Measurements from ENCODE around the gene ZNF3.
A peak's percentile ranks its signal among the peaks of the same experiment; 100 is the strongest.

The ZNF3 gene

DNA sequence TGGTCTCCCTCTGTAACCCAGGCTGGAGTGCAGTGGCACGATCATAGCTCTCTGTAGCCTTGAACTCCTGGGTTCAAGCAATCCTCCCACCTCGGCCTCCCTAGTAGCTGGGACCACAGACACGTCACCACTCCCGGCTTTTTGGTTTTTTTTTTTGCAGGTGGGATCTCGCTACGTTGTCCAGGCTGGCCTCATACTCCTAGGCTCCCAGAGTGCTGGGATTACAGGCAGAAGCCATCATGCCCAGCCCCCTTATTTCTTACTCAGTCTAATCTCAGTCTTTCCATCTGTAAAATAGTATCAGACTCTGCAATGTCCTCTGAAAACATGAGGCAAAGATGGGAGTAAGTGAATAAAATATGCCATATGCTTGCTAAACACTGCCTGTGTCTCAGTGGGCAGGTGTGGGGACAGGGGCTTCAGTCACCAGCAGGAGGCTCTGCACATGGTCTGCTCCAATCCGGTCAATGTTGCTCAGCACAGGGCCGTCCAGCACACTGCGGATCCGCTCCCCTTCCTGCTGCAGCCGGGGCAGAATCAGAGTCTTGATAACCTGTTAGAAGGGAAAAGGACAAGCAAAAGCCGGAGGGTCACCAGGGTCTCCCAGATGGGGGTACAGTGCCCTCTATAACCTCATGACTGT is 28.1 kb upstream of the ZNF3 start:
- DNase-seq, result no peak

- DNase-seq, result no peak
These were observed 26.4 kb upstream of the ZNF3 start for GRCh38 chr7:100107890-100108289.

DNA sequence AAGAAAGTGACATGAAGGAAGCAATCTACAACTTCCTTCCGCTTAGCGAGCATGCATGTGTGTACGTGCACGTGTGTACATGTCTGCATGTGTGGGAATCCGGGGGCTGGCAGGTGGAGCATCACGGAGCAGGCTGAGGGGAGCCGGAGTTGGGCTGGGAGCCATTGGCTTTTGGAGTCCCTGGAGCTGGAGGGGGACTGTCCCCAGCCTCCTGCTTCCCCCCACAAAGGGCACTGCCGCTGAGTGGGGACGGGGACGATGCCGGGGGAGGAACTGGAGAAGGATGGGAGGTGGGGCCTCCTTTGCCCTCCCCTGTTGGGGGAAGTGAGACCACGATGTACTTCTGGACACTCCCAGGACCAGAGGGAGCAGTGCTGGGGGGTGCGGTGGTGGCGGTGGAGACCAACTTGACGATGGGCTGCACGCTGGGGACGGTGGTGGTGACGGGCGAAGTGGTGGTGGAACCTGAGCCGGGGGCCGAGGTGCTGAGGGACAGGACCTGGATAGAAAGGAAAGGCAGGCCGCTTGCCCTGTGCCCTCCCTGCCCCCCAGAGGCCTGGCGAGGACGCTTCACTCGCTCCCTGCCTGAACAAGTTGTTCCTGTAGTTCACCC is 25.7 kb upstream of the ZNF3 start:
- DNase-seq, result no peak

DNA sequence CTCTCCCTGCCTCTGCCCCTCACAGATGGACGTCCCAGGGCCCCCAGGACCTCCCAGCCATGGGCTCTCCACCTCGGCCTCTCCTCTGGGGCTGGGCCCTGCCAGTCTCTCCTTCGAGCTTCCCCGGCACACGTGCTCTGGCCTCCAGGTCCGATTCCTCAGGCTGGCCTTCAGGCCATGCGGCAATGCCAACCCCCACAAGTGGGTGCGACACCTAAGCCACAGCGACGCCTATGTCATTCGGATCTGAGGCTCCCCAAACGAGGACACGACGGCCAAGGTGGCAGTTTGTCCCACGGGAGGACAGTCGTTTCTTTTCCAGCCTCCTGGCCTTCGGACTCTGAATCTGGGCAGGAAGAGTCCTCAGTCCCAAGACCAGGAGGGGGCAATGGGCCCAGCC is 25.1 kb upstream of the ZNF3 start:
- DNase-seq, result no peak

GRCh38 chr7:100105534-100105933 is 24.0 kb upstream of the ZNF3 start:
- no peak for DNase-seq

- no peak for DNase-seq
These were observed 21.7 kb upstream of the ZNF3 start for GRCh38 chr7:100102950-100103840.

- peak; percentile 89 to 97 for DNase-seq
These were observed 19.7 kb upstream of the ZNF3 start, which contains the start of the genes AP4M1 and MCM7 for GRCh38 chr7:100101016-100101862. Gene AP4M1 (plus strand): TSS chr7:100101643. CDS start chr7:100101715, 72 bp downstream. Gene MCM7 (minus strand): TSS chr7:100101397. CDS start chr7:100101294, 103 bp downstream.

DNA sequence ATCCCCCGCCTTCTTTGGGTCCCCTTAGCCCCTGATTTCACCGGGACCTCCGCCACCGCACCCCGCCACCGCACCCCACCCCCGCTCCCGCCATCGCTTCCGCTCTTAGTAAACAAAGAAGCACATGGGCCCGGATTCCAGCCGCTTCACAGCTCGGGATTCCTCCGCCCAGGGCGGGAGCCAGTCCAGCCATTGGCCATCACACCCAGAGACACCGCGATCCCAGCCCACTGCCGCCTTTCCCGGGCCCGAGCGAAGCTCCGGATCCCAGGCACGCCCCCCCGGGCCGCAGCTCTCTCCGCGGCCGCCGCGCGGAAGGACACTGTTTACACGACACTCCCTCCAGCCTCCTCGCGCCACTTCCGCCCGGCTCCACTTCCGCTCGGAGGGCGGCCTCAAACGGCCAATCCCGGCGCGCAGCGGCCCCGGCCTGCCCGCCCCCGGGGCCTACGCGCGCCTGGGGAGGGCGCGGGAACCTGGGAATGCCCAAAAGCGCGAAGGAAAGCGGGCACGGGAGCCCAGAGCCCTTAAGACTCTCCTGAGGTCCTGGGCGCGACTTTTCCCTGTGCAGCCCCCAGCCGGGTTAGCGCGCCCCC is 19.0 kb upstream of the ZNF3 start:
- peak in 1 of 2 experiments; percentile 52 for DNase-seq

- no peak for DNase-seq
These were observed 17.9 kb upstream of the ZNF3 start for GRCh38 chr7:100099452-100099851.

GRCh38 chr7:100098913-100099312 is 17.4 kb upstream of the ZNF3 start:
- DNase-seq, result no peak

GRCh38 chr7:100095704-100096103 is 14.2 kb upstream of the ZNF3 start:
- DNase-seq, result no peak

- no peak for DNase-seq
These were observed 13.8 kb upstream of the ZNF3 start for GRCh38 chr7:100095289-100095688.

- DNase-seq, result no peak
These were observed 12.5 kb upstream of the ZNF3 start for GRCh38 chr7:100093925-100094486.

DNA sequence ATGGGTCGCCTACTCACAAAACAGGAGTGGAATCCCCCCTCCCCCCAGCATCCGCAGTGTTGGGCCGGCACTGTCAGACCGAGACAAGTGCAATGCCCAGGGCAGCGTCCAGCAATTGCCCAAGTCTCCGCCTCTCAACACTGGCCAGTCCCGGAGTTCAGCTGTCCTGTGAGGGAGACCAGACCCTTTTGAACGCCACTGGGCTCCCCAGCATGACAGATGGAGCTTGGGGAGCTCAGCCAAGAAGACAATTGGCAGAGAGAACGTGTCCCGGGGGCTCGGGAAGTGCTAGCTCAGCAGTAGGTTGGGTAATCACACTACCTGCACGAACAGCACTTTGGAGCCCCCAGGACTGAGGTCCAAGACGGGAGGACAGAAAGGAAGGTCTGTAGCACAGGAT is 12.0 kb upstream of the ZNF3 start:
- no peak for DNase-seq

DNA sequence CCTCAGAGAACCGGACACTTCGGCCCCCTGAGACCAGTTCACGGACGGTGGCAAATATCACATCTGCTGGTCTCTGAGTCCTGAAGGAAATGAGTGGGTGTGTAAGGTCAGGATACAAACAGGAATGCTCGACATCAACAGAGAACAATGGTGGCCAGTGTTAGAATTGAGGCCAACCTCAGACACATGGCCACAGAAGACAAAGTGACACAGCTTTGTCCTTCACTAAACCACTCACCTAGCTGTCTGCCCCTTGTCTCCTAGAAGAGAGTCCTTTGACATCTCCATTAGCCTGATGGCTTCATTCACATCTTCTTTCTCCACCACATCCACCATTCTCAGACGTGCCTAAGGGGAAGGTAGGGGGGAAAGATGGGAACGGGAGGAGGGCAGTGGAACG is 11.5 kb upstream of the ZNF3 start:
- DNase-seq, result no peak

- no peak for DNase-seq
These were observed 10.1 kb upstream of the ZNF3 start for GRCh38 chr7:100091411-100092181.

DNA sequence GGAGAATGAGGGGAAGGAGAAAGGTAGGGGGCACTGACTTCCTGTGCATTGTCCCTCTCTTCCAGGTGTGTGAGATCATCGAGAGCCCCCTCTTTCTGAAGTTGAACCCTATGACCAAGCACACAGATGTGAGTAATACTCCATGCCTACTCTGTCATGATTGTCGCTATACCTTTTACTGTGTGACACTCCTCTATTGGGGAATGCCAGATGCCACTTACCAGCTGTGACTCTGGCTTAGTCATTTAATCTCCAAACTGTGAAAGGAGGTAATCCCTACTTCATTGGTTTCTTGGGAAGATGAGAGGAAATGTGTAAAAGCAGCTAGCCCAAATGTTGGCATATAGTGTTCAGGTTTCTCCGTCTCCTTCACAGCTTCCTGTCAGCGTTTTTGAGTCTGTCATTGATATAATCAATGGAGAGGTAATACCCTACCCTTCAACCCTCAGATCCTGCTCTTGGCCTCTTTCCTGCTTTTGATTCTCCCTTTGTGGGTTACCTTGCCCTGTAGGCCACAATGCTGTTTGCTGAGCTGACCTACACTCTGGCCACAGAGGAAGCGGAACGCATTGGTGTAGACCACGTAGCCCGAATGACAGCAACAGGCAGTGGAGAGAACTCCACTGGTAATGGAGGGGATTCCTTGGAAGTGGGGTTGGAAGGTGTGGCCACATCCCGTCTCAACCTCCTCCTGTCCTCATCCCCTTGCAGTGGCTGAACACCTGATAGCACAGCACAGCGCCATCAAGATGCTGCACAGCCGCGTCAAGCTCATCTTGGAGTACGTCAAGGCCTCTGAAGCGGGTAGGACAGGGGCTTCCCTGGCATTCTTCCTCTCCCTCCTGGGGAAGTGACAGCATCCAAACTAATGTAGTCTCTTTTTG is 9.2 kb upstream of the ZNF3 start:
- no peak for DNase-seq

DNA sequence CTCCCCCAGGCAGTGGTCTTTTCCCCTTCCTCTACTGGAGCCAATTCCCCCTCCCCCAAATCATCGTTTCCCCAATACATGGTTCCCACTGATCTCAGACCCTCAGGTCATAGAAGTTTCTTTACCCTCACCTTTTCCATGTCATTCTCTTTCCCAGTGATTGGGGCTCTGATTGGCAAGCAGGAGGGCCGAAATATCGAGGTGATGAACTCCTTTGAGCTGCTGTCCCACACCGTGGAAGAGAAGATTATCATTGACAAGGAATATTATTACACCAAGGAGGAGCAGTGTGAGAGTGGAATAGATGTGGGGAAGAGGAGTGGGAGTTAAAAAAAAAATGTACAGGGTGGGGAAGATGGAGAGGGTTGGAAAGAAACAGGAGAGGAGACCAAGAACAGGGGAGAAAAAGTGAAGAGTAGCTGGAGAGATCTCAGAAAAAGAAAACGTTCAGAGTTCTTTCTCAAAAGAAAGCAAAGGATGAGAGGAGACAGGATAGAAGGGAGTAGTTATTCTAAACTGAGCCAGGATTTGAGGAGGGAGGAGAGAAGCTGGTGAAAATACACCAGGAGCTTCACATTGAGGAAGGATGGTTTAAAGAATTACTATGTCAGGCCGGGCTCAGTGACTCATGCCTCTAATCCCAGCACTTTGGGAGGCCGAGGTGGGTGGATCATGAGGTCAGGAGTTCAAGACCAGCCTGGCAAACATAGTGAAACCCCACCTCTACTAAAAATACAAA is 8.1 kb upstream of the ZNF3 start:
- no peak for DNase-seq

Data from cerebellar nuclear complex (tissue), 1 donor.